CD14-positive monocyte (primary cell): ENCODE data around the gene GK2. TPM values are rescaled to one million over a fixed set of nuclear protein-coding genes. Genes with fewer than 3 reads are reported as not detected.

Experiments used
- DNase-seq, 3 donors: peaks; one replicate each; pipeline ENCODE4 v3.0.0-alpha.2; 2011 to 2022
- H2AFZ ChIP-seq: 2 replicates; pipeline ENCODE4 v1.6.0; 2012; ENCODE audit warnings: mild to moderate bottlenecking, low read depth, low read length, inconsistent platforms; ENCODE audit not compliant: insufficient read depth, poor library complexity, severe bottlenecking
- H3K27ac ChIP-seq, 2 donors: 1 replicate in 1 of 2; 2 replicates in 1 of 2; pipeline ENCODE4 v1.5.1; 2012 to 2013; ENCODE audit warnings: low read length in 2 of 2, control low read depth in 1 of 2, inconsistent platforms in 1 of 2, low read depth in 1 of 2, mild to moderate bottlenecking in 1 of 2
- H3K27me3 ChIP-seq, 2 donors: one replicate each; pipeline versions ENCODE4 v1.6.0 to v1.6.1; 2011 to 2013; ENCODE audit warnings: low read length in 2 of 2; ENCODE audit not compliant: control insufficient read depth in 2 of 2, insufficient read depth in 2 of 2
- H3K36me3 ChIP-seq, 2 donors: replicated peaks in 1 of 2; 1 replicate in 1 of 2; 2 replicates in 1 of 2; pipeline versions ENCODE4 v1.5.1 to v1.6.1; 2012 to 2013; ENCODE audit warnings: low read length in 2 of 2, control low read depth in 1 of 2, inconsistent platforms in 1 of 2, mild to moderate bottlenecking in 1 of 2; ENCODE audit not compliant: insufficient read depth in 2 of 2, control insufficient read depth in 1 of 2
- H3K4me1 ChIP-seq, 2 donors: 1 replicate in 1 of 2; 2 replicates in 1 of 2; pipeline versions ENCODE4 v1.5.1 to v1.6.1; 2012 to 2013; ENCODE audit warnings: low read length in 2 of 2, control low read depth in 1 of 2, inconsistent platforms in 1 of 2, mild to moderate bottlenecking in 1 of 2, moderate library complexity in 1 of 2; ENCODE audit not compliant: insufficient read depth in 2 of 2, control insufficient read depth in 1 of 2
- H3K4me2 ChIP-seq: replicated peaks from 2 replicates; pipeline ENCODE3; 2012; ENCODE audit warnings: low read length, moderate library complexity, mild to moderate bottlenecking; ENCODE audit not compliant: poor library complexity, severe bottlenecking; ENCODE audit errors: extremely low read depth
- H3K4me3 ChIP-seq, 3 experiments: fragments of 200-600 bp in 1 of 3; sonication (generic) in 1 of 3; replicated peaks in 1 of 3; 1 replicate in 2 of 3; 2 replicates in 1 of 3; pipeline ENCODE4 v1.5.1; 2011 to 2013; ENCODE audit warnings: low read length in 3 of 3, mild to moderate bottlenecking in 3 of 3, control low read depth in 2 of 3, low read depth in 2 of 3, inconsistent platforms in 1 of 3, moderate library complexity in 1 of 3
- H3K79me2 ChIP-seq: 2 replicates; pipeline ENCODE4 v1.6.0; 2012; ENCODE audit warnings: mild to moderate bottlenecking, control low read depth, inconsistent platforms, low read length, moderate library complexity; ENCODE audit not compliant: insufficient read depth
- H3K9ac ChIP-seq: 2 replicates; pipeline ENCODE4 v1.6.0; 2017; ENCODE audit warnings: low read length, mild to moderate bottlenecking; ENCODE audit not compliant: insufficient read depth, poor library complexity, severe bottlenecking
- H3K9me3 ChIP-seq, 2 donors: replicated peaks in 1 of 2; 1 replicate in 1 of 2; 2 replicates in 1 of 2; pipeline versions ENCODE4 v1.5.1 to v1.6.1; 2012 to 2013; ENCODE audit warnings: low read length in 2 of 2, control low read depth in 1 of 2; ENCODE audit not compliant: control insufficient read depth in 1 of 2, insufficient read depth in 1 of 2
- H4K20me1 ChIP-seq: 2 replicates; pipeline ENCODE4 v1.6.0; 2012; ENCODE audit warnings: mild to moderate bottlenecking, low read length, control low read depth, moderate library complexity; ENCODE audit not compliant: insufficient read depth
- H3K27ac Mint-ChIP-seq, 7 donors: one replicate each; pipeline ENCODE4 v1.8.0; 2020; ENCODE audit warnings: mild to moderate bottlenecking in 7 of 7, mixed read lengths in 7 of 7, moderate library complexity in 6 of 7, inconsistent platforms in 2 of 7
- H3K27me3 Mint-ChIP-seq, 3 donors: one replicate each; pipeline ENCODE4 v1.8.0; 2021 to 2022; ENCODE audit warnings: low read depth in 3 of 3, mild to moderate bottlenecking in 3 of 3, mixed read lengths in 3 of 3, moderate library complexity in 3 of 3, inconsistent platforms in 1 of 3
- H3K36me3 Mint-ChIP-seq, 2 donors: one replicate each; pipeline ENCODE4 v1.8.0; 2020; ENCODE audit warnings: mixed read lengths in 2 of 2, inconsistent platforms in 1 of 2, mild to moderate bottlenecking in 1 of 2
- H3K4me1 Mint-ChIP-seq: one replicate; pipeline ENCODE4 v1.8.0; 2020; ENCODE audit warnings: mild to moderate bottlenecking, mixed read lengths
- H3K4me3 Mint-ChIP-seq, 2 donors: one replicate each; pipeline ENCODE4 v1.8.0; 2020; ENCODE audit warnings: mild to moderate bottlenecking in 2 of 2, mixed read lengths in 2 of 2, moderate library complexity in 1 of 2
- H3K9me3 Mint-ChIP-seq, 7 donors: one replicate each; pipeline ENCODE4 v1.8.0; 2020 to 2022; ENCODE audit warnings: mixed read lengths in 7 of 7, mild to moderate bottlenecking in 6 of 7, moderate library complexity in 6 of 7, inconsistent platforms in 2 of 7
- CTCF ChIP-seq: fragments of 200-600 bp; IDR thresholded peaks from one replicate; pipeline ENCODE4 v1.8.0; 2022; ENCODE audit warnings: antibody characterized with exemption, mild to moderate bottlenecking
- WGBS: methylation state at CpG from one replicate; pipeline ENCODE4 v1.1.5; 2013; ENCODE audit warnings: missing lambda C conversion rate; ENCODE audit not compliant: insufficient coverage; 5-methylcytosine and 5-hydroxymethylcytosine counted together
- intact Hi-C, 2 donors: fragments of 100-400 bp; cut with micrococcal nuclease; formaldehyde crosslinking; loops; one replicate each; pipeline versions ENCODE4 v1.15.0 to v1.15.1; 2023
- polyA plus RNA-seq, 3 donors: library from polyadenylated mRNA; depleted of rRNA in 1 of 3; unstranded in 2 of 3; stranded (reverse) in 1 of 3; fragments of 300-500 nt in 2 of 3; fragments of >200 nt in 1 of 3; fragmentation: Illumina TruSeq in 2 of 3; gene quantifications; 1 replicate in 2 of 3; 2 replicates in 1 of 3; pipeline ENCODE4 v1.2.3, GENCODE V29; 2012 to 2021

The GK2 gene
- polyA plus RNA-seq, 3 donors, result not detected

- no peaks in the 10 kb centered on the region for H3K27me3 Mint-ChIP-seq
- Histone ChIP-seq H3K27me3 (no peaks in the 10 kb centered on the region), H3K79me2 (no peaks in the 10 kb centered on the region), H3K36me3 (no peaks in the 10 kb centered on the region), H3K27ac (no peak overlapping the region), H3K4me1 (no peaks in the 10 kb centered on the region), H3K9ac (no peak overlapping the region), H4K20me1 (no peaks in the 10 kb centered on the region), H3K4me2 (no peak overlapping the region), H3K4me3 (no peak overlapping the region), H2AFZ (no peak overlapping the region), H3K9me3 (peaks cover 0 to 2% of the 10 kb centered on the region in 2 donors)
- no peak for DNase-seq
- intact Hi-C loops, result no loop called here
- WGBS, result 75% methylated on average over 1 of the region's 1 CpG
- no peak overlapping the region for H3K27ac Mint-ChIP-seq
- no peaks in the 10 kb centered on the region for H3K36me3 Mint-ChIP-seq
- H3K4me3 Mint-ChIP-seq, result no peak overlapping the region
- H3K9me3 Mint-ChIP-seq, result peaks cover 0 to 2% (median 0%) of the 10 kb centered on the region in 7 donors
- no peaks in the 10 kb centered on the region for H3K4me1 Mint-ChIP-seq
- TF ChIP-seq CTCF, result no peak
Measured at GRCh38 chr4:79431839-79432238, 23.8 kb upstream of the GK2 start.

GRCh38 chr4:79429113-79429903, 21.3 kb upstream of the GK2 start:
- intact Hi-C loops, result no loop called here
- H3K27me3 Mint-ChIP-seq, result no peaks in the 10 kb centered on the region
- DNase-seq, result no peak

More at GRCh38 chr4:79429113-79429903, 21.3 kb upstream of the GK2 start:
- Mint-ChIP-seq H3K36me3 (no peaks in the 10 kb centered on the region), H3K9me3 (peaks cover 0 to 1% (median 0%) of the 10 kb centered on the region in 7 donors), H3K4me1 (no peaks in the 10 kb centered on the region), H3K4me3 (no peak overlapping the region), H3K27ac (no peak overlapping the region)
- Histone ChIP-seq H4K20me1 (no peaks in the 10 kb centered on the region), H3K79me2 (no peaks in the 10 kb centered on the region), H3K4me1 (no peaks in the 10 kb centered on the region), H3K4me2 (no peak overlapping the region), H3K4me3 (no peak overlapping the region), H3K9ac (no peak overlapping the region), H3K9me3 (peaks cover 0 to 2% of the 10 kb centered on the region in 2 donors), H3K36me3 (no peaks in the 10 kb centered on the region), H3K27ac (no peak overlapping the region), H3K27me3 (no peaks in the 10 kb centered on the region), H2AFZ (no peak overlapping the region)
- WGBS, result 87% methylated on average over 1 of the region's 2 CpGs
- no peak for TF ChIP-seq CTCF
